GM12878 (cell line): Measurements from ENCODE around the gene PDIA5. TPM values are rescaled to one million over a fixed set of nuclear protein-coding genes. Genes with fewer than 3 reads are reported as not detected.

Source experiments
- ATAC-seq: fragments of 200-7000 bp; cut with Tn5 transposase; 3 replicates; pipeline ENCODE4 v1.9.1; 2020; ENCODE audit warnings: mild to moderate bottlenecking, moderate library complexity
- BruUV-seq: library from RNA; stranded (reverse); fragments of 400-500 nt; replicated peaks from 2 replicates; lab custom pipeline; 2021; lab: Mats Ljungman, UMichigan
- CTCF ChIA-PET: fragments of 300-600 bp; sonication (Branson Sonifier 250); formaldehyde crosslinking; extraction: SDS; loops from one replicate; lab custom pipeline; 2021; ENCODE audit warnings: inconsistent platforms; lab: Yijun Ruan, JAX
- POLR2A ChIA-PET: fragments of 350-600 bp; formaldehyde crosslinking; extraction: SDS; loops from one replicate; lab custom pipeline; 2021; ENCODE audit warnings: inconsistent platforms; lab: Charles Lee
- RAD21 ChIA-PET: fragments of 300-600 bp; sonication (Branson Sonifier 250); formaldehyde crosslinking; loops from one replicate; lab custom pipeline; 2023; ENCODE audit warnings: antibody characterized with exemption; ENCODE audit not compliant: unreplicated experiment; lab: Charles Lee
- SMC1A ChIA-PET: fragments of 300-600 bp; sonication (Branson Sonifier 250); formaldehyde crosslinking; loops from one replicate; lab custom pipeline; 2023; ENCODE audit not compliant: unreplicated experiment, uncharacterized antibody; lab: Charles Lee
- DNase-seq: peaks from one replicate; pipeline ENCODE4 v3.0.0-alpha.2; 2011; ENCODE audit warnings: low read depth, low spot score
- FAIRE-seq: peaks from 3 replicates; lab custom pipeline; 2011; peaks lifted over from hg19 to GRCh38; lab: Jason Lieb, UNC
- H2AFZ ChIP-seq: 2 replicates; pipeline ENCODE4 v1.6.0; 2011; ENCODE audit warnings: low read depth, low read length, control low read depth; ENCODE audit not compliant: control insufficient read depth
- H3K27ac ChIP-seq: 2 replicates; pipeline ENCODE4 v1.5.1; 2011; ENCODE audit warnings: control low read depth; ENCODE audit not compliant: control insufficient read depth, insufficient read depth
- H3K27me3 ChIP-seq, 2 experiments: replicated peaks in 1 of 2; 2 replicates each; pipeline versions ENCODE4 v1.6.0 to v1.6.1; 2011; ENCODE audit warnings: low read length in 1 of 2; ENCODE audit not compliant: control insufficient read depth in 2 of 2, insufficient read depth in 2 of 2
- H3K36me3 ChIP-seq, 2 experiments: 2 replicates each; pipeline ENCODE4 v1.5.1; 2011; ENCODE audit warnings: low read length in 1 of 2; ENCODE audit not compliant: control insufficient read depth in 2 of 2, insufficient read depth in 2 of 2
- H3K4me1 ChIP-seq: 2 replicates; pipeline ENCODE4 v1.6.1; 2011; ENCODE audit warnings: mild to moderate bottlenecking, low read length, moderate library complexity, mixed read lengths; ENCODE audit not compliant: control insufficient read depth, insufficient read depth
- H3K4me2 ChIP-seq: 2 replicates; pipeline ENCODE4 v1.6.0; 2011; ENCODE audit warnings: control low read depth; ENCODE audit not compliant: control insufficient read depth, insufficient read depth
- H3K4me3 ChIP-seq: fragments of 200-600 bp; sonication (generic); 2 replicates; pipeline ENCODE4 v1.5.1; 2016
- H3K79me2 ChIP-seq: 2 replicates; pipeline ENCODE4 v1.6.0; 2011; ENCODE audit warnings: low read length; ENCODE audit not compliant: control insufficient read depth, insufficient read depth
- H3K9ac ChIP-seq: 2 replicates; pipeline ENCODE4 v1.8.0; 2011; ENCODE audit warnings: low read length, control low read depth, mixed read lengths; ENCODE audit not compliant: control insufficient read depth, insufficient read depth
- H3K9me3 ChIP-seq: replicated peaks from 3 replicates; pipeline ENCODE4 v1.5.1; 2011; ENCODE audit warnings: mild to moderate bottlenecking, low read length; ENCODE audit not compliant: control insufficient read depth, insufficient read depth
- H4K20me1 ChIP-seq: 2 replicates; pipeline ENCODE4 v1.6.0; 2011; ENCODE audit not compliant: control insufficient read depth, insufficient read depth
- ATF2 ChIP-seq: IDR thresholded peaks from 2 replicates; pipeline ENCODE4 v1.6.1; 2012; ENCODE audit warnings: low read length, inconsistent platforms
- CUX1 ChIP-seq: IDR thresholded peaks from 2 replicates; pipeline ENCODE4 v1.6.1; 2012; ENCODE audit warnings: improper control_type of control experiment, low read depth, low read length; ENCODE audit not compliant: insufficient replicate concordance
- HDAC2 ChIP-seq: fragments of 200-600 bp; sonication (generic); IDR thresholded peaks from 2 replicates; pipeline ENCODE4 v1.6.1; 2017
- IKZF1 ChIP-seq: fragments of 450-650 bp; conservative IDR thresholded peaks from 2 replicates; pipeline ENCODE4 v1.6.1; 2017; ENCODE audit warnings: antibody characterized with exemption, mild to moderate bottlenecking
- IRF3 ChIP-seq: fragments of 450-650 bp; IDR thresholded peaks from 2 replicates; pipeline ENCODE4 v1.6.1; 2014; ENCODE audit warnings: mild to moderate bottlenecking
- NFIC ChIP-seq: IDR thresholded peaks from 2 replicates; pipeline ENCODE4 v1.6.1; 2012; ENCODE audit warnings: low read depth, mild to moderate bottlenecking, inconsistent platforms, low read length, moderate library complexity
- PKNOX1 ChIP-seq: fragments of 450-650 bp; IDR thresholded peaks from 2 replicates; pipeline ENCODE4 v1.6.1; 2016; ENCODE audit warnings: mild to moderate bottlenecking
- PML ChIP-seq: IDR thresholded peaks from 2 replicates; pipeline ENCODE4 v1.6.1; 2012; ENCODE audit warnings: low read length, inconsistent platforms
- POLR2A ChIP-seq: IDR thresholded peaks from 2 replicates; pipeline ENCODE4 v1.6.1; 2011; ENCODE audit warnings: low read depth, mild to moderate bottlenecking, low read length
- POU2F2 ChIP-seq: IDR thresholded peaks from 3 replicates; pipeline ENCODE4 v1.6.1; 2011; ENCODE audit warnings: low read depth, mild to moderate bottlenecking, low read length, borderline replicate concordance
- RBBP5 ChIP-seq: fragments of 200-600 bp; sonication (generic); conservative IDR thresholded peaks from 2 replicates; pipeline ENCODE4 v1.6.1; 2016
- RELB ChIP-seq: fragments of 450-650 bp; IDR thresholded peaks from 2 replicates; pipeline ENCODE4 v1.6.1; 2017; ENCODE audit warnings: low read depth, mild to moderate bottlenecking, moderate library complexity
- SIN3A ChIP-seq: IDR thresholded peaks from 2 replicates; pipeline ENCODE4 v1.6.1; 2012; ENCODE audit warnings: low read depth, low read length, improper control_type of control experiment
- USF1 ChIP-seq: IDR thresholded peaks from 2 replicates; pipeline ENCODE4 v1.6.1; 2011; ENCODE audit warnings: borderline replicate concordance, low read depth, mild to moderate bottlenecking, moderate library complexity, mixed read lengths, low read length; ENCODE audit not compliant: insufficient read depth; ENCODE audit errors: extremely low read length
- WGBS: methylation state at CpG from one replicate; pipeline ENCODE4 v1.1.6; 2016; ENCODE audit warnings: low lambda C conversion rate; ENCODE audit not compliant: insufficient replicate concordance, insufficient coverage; ENCODE audit errors: missing lambda C conversion rate; 5-methylcytosine and 5-hydroxymethylcytosine counted together
- in situ Hi-C: fragments of 300-500 bp; cut with MboI; formaldehyde crosslinking; loops from 9 replicates; pipeline ENCODE4 v1.14.3; 2018; ENCODE audit warnings: mixed read lengths
- intact Hi-C: fragments of 100-400 bp; cut with micrococcal nuclease; formaldehyde crosslinking; loops from one replicate; pipeline ENCODE4 v1.14.2; 2022; ENCODE audit not compliant: unreplicated experiment
- polyA plus RNA-seq, 11 experiments: library from polyadenylated mRNA; depleted of rRNA in 4 of 11; unstranded in 6 of 11; stranded (reverse) in 5 of 11; fragments of >200 nt; fragmentation: Nextera tagmentation in 4 of 11; fragmentation: Illumina TruSeq in 1 of 11; extraction: Ambion mirVana in 4 of 11; extraction: Trizol in 1 of 11; gene quantifications; 1 replicate in 1 of 11; 2 replicates in 10 of 11; pipeline versions ENCODE4 v1.2.1 to v1.2.3, GENCODE V29; 2011 to 2016; ENCODE audit warnings: inconsistent platforms in 2 of 11, missing spikeins in 2 of 11, low read depth in 1 of 11
- total RNA-seq, 4 experiments: library from RNA; depleted of rRNA in 3 of 4; stranded (reverse); fragments of >200 nt in 3 of 4; fragmentation: Illumina TruSeq in 1 of 4; extraction: Trizol in 1 of 4; gene quantifications; 2 replicates each; pipeline versions ENCODE4 v1.2.1 to v1.2.3, GENCODE V29; 2013 to 2021

Gene PDIA5
- total and polyA plus RNA-seq, 10 of the 15 experiments (the other 5 are each of a cell fraction or from before 2014, with no cell fraction given): 4.1 to 24.8 (median 19.2) TPM

GRCh38 chr3:123061856-123062255 is 5.0 kb upstream of the PDIA5 start:
- Histone ChIP-seq H3K36me3 (no peaks in the 10 kb centered on the region), H2AFZ (no peak overlapping the region), H3K9me3 (no peaks in the 10 kb centered on the region), H3K79me2 (no peaks in the 10 kb centered on the region), H3K4me3 (no peak overlapping the region), H3K4me1 (no peaks in the 10 kb centered on the region), H3K27me3 (no peaks in the 10 kb centered on the region; a peak in 1 of 4 replicates), H4K20me1 (no peaks in the 10 kb centered on the region), H3K27ac (no peak overlapping the region), H3K4me2 (no peak overlapping the region), H3K9ac (no peak overlapping the region)
- BruUV-seq: no TSS peak
- ATAC-seq: no peak
- SMC1A ChIA-PET: no interaction called here
- POLR2A ChIA-PET: no interaction called here
- FAIRE-seq: no peak
- intact Hi-C loops (no loop called here), in situ Hi-C loops (no loop called here)
- RAD21 ChIA-PET: no interaction called here
- CTCF ChIA-PET: no interaction called here
- 43% methylated on average over 7 of the region's 7 CpGs for WGBS
- DNase-seq: no peak
- no peak for TF ChIP-seq HDAC2
- TF ChIP-seq POLR2A: no peak
- TF ChIP-seq PKNOX1: no peak
- no peak for TF ChIP-seq ATF2
- no peak for TF ChIP-seq RELB
- no peak for TF ChIP-seq IKZF1
- TF ChIP-seq PML: no peak
- TF ChIP-seq CUX1: no peak
- TF ChIP-seq RBBP5: no peak
- TF ChIP-seq IRF3: no peak
- no peak for TF ChIP-seq SIN3A
- no peak for TF ChIP-seq POU2F2
- no peak for TF ChIP-seq NFIC
- TF ChIP-seq USF1: no peak
